ENCODE measurements around the gene MYO1B. TPM values are rescaled to one million over a fixed set of nuclear protein-coding genes. Genes with fewer than 3 reads are reported as not detected.
"Not testable (repeated sequence)": the region's sequence is repeated elsewhere in the genome, so short reads cannot be mapped to it uniquely, and the experiment has no call there.

MYO1B gene
- total RNA-seq, 2 experiments from 2014 or later: 1.6 to 4.3 TPM

DNA sequence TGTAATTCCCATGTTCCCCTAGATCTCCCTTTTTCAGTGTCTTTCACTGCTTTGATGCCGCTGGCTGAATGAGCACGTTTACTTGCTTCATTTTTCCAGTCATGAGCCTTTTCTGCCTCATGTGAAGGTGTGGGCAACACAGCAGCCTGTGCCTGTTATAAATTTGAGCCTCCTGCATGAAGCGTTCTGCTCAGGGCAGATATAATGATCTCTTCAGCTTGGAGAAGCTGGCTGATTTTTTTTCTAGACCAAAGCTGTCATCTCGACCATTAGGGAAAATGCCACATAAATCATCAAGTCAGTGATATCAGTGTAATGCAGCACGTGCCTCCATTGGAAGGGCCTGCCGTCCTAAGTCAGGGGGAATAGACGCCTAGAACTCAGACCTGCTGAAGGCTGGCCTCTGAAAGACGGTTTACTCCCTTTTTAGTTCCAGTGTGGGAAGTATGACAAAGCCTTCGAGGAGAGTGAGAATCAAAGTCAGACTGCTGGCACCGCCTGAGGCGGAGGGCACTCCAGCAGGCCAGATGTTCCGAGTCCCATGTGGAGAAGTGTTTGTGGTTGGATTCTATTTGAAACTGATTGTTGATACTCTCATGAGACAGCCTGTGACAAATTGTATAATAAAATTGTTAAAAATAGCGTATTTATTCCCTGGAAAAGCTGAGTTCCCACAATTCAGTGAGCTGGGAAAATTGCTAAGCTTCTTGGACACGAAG is 196.5 kb downstream of the MYO1B start:
- peaks cover 23% of the 10 kb centered on the region for H3K27me3 Mint-ChIP-seq
- no peak for DNase-seq
- H3K27ac Mint-ChIP-seq: no peak overlapping the region
- no peak overlapping the region for H3K4me3 Mint-ChIP-seq
- H3K4me1 Mint-ChIP-seq: no peaks in the 10 kb centered on the region
- no peak for ATAC-seq
- H3K36me3 Mint-ChIP-seq: no peaks in the 10 kb centered on the region
- CTCF ChIA-PET: no interaction called here
- no peaks in the 10 kb centered on the region for H3K9me3 Mint-ChIP-seq (ENCODE audit: low read depth)

DNA sequence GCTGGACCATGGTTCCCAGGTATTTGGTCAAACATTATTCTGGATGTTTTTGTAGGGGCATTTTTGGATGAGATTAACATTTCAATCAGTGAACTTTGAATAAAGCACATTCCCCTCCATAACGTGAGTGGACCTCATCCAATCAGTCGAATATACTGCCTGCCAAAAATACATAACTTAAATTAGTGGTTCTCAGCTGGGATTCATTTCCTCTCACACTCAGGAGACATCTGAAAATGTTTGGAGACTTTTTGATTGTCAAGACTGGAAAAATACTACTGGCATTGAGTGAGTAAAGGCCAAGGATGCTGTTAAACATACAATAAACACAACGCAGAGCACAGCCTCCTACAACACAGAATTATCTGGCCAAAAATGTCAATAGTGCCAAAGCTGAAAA is 198.2 kb downstream of the MYO1B start:
- no peak overlapping the region for H3K4me3 Mint-ChIP-seq
- DNase-seq: no peak
- peaks cover 22% of the 10 kb centered on the region for H3K27me3 Mint-ChIP-seq
- CTCF ChIA-PET: no interaction called here
- no peak overlapping the region for H3K27ac Mint-ChIP-seq
- H3K9me3 Mint-ChIP-seq (ENCODE audit: low read depth): no peaks in the 10 kb centered on the region
- ATAC-seq: no peak
- no peaks in the 10 kb centered on the region for H3K4me1 Mint-ChIP-seq
- no peaks in the 10 kb centered on the region for H3K36me3 Mint-ChIP-seq

- Mint-ChIP-seq H3K9me3 (ENCODE audit: low read depth) (no peaks in the 10 kb centered on the region), H3K4me3 (no peak overlapping the region), H3K27me3 (peaks cover 30% of the 10 kb centered on the region), H3K36me3 (no peaks in the 10 kb centered on the region), H3K27ac (no peak overlapping the region), H3K4me1 (no peaks in the 10 kb centered on the region)
- CTCF ChIA-PET: no interaction called here
- no peak for ATAC-seq
- DNase-seq: no peak
Observed at GRCh38 chr2:191446910-191447309, 201.7 kb downstream of the MYO1B start.

DNA sequence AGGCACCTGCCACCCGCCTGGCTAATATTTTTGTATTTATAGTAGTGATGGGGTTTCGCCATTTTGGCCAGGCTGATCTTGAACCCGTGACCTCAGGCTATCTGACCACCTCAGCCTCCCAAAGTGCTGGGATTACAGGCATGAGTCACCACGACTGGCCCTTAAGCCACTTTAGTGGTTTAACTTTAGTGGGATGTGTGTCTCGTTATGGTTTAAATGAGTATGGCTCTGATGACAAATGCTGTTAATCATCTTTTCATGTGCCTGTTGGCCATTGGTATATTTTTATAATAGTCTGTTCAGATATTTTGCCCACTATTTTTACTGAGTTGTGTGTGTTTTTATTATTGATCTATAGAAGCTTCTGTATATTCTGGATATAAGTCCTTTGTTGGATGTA is 205.9 kb downstream of the MYO1B start:
- ATAC-seq: no peak
- Mint-ChIP-seq H3K9me3 (ENCODE audit: low read depth) (no peaks in the 10 kb centered on the region), H3K27me3 (peaks cover 22% of the 10 kb centered on the region), H3K4me1 (no peaks in the 10 kb centered on the region), H3K36me3 (no peaks in the 10 kb centered on the region), H3K4me3 (no peak overlapping the region), H3K27ac (no peak overlapping the region)
- CTCF ChIA-PET: no interaction called here
- DNase-seq: no peak

DNA sequence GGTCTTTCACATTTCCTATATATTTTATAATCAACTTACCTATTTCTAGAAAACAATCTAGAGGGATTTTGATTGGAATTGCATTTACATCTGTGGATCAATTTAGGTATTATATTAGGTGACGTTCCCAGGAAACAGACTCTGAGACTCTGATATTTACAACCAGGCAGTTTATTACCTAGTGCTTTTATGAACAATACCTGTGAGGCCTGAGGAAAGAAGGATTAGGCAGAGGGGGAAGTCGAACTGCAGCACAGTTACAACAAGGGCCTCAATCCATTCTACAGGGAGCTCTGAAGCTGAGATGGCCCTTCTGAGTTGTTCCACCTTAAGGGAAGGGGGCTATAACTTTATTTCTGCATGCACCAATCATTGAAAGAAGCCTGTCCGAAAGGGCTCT is 206.9 kb downstream of the MYO1B start:
- CTCF ChIA-PET: no interaction called here
- H3K9me3 Mint-ChIP-seq (ENCODE audit: low read depth): no peaks in the 10 kb centered on the region
- no peak overlapping the region for H3K4me3 Mint-ChIP-seq
- no peaks in the 10 kb centered on the region for H3K36me3 Mint-ChIP-seq
- peaks cover 19% of the 10 kb centered on the region for H3K27me3 Mint-ChIP-seq
- DNase-seq (no peak), ATAC-seq (no peak)
- H3K4me1 Mint-ChIP-seq: no peaks in the 10 kb centered on the region
- H3K27ac Mint-ChIP-seq: no peak overlapping the region

- peaks cover 20% of the 10 kb centered on the region for H3K27me3 Mint-ChIP-seq
- H3K4me1 Mint-ChIP-seq: no peaks in the 10 kb centered on the region
- DNase-seq: no peak
- no peak overlapping the region for H3K27ac Mint-ChIP-seq
- H3K9me3 Mint-ChIP-seq (ENCODE audit: low read depth): no peaks in the 10 kb centered on the region
- no peak for ATAC-seq
- no peaks in the 10 kb centered on the region for H3K36me3 Mint-ChIP-seq
- CTCF ChIA-PET: no interaction called here
- H3K4me3 Mint-ChIP-seq: no peak overlapping the region
Observed at GRCh38 chr2:191453761-191454160, 208.6 kb downstream of the MYO1B start.

DNA sequence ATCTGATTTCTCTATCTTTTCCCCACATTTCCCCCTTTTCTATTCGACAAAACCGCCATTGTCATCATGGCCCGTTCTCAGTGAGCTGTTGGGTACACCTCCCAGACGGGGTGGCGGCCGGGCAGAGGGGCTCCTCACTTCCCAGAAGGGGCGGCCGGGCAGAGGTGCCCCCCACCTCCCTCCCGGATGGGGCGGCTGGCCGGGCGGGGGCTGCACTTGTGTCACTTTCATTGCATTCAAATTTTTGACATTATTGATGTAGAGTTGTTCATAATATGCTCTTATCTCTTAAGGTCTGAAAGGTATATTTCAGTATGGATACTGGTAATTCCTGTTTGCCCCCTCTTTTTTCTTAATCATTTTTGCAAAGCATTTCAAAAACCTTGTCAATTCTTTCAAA is 211.3 kb downstream of the MYO1B start:
- H3K36me3 Mint-ChIP-seq; ATAC-seq; DNase-seq; CTCF ChIA-PET; H3K27ac Mint-ChIP-seq; H3K4me1 Mint-ChIP-seq; H3K9me3 Mint-ChIP-seq (ENCODE audit: low read depth); H3K4me3 Mint-ChIP-seq: not testable (repeated sequence)
- peaks cover 17% of the 10 kb centered on the region for H3K27me3 Mint-ChIP-seq

GRCh38 chr2:191459158-191459557 is 214.0 kb downstream of the MYO1B start:
- peaks cover 15% of the 10 kb centered on the region for H3K27me3 Mint-ChIP-seq
- ATAC-seq: no peak

GRCh38 chr2:191462370-191462769 is 217.2 kb downstream of the MYO1B start:
- ATAC-seq (no peak), DNase-seq (no peak)
- peaks cover 15% of the 10 kb centered on the region for H3K27me3 Mint-ChIP-seq
- H3K27ac Mint-ChIP-seq: no peak overlapping the region
- H3K4me3 Mint-ChIP-seq: no peak overlapping the region
- no peaks in the 10 kb centered on the region for H3K9me3 Mint-ChIP-seq (ENCODE audit: low read depth)
- CTCF ChIA-PET: no interaction called here
- H3K36me3 Mint-ChIP-seq: no peaks in the 10 kb centered on the region
- H3K4me1 Mint-ChIP-seq: no peaks in the 10 kb centered on the region

More at GRCh38 chr2:191459158-191459557, 214.0 kb downstream of the MYO1B start:
- DNase-seq: no peak
- H3K36me3 Mint-ChIP-seq: no peaks in the 10 kb centered on the region
- no peak overlapping the region for H3K27ac Mint-ChIP-seq
- no peaks in the 10 kb centered on the region for H3K4me1 Mint-ChIP-seq
- CTCF ChIA-PET: no interaction called here
- H3K9me3 Mint-ChIP-seq (ENCODE audit: low read depth): no peaks in the 10 kb centered on the region
- H3K4me3 Mint-ChIP-seq: no peak overlapping the region

DNA sequence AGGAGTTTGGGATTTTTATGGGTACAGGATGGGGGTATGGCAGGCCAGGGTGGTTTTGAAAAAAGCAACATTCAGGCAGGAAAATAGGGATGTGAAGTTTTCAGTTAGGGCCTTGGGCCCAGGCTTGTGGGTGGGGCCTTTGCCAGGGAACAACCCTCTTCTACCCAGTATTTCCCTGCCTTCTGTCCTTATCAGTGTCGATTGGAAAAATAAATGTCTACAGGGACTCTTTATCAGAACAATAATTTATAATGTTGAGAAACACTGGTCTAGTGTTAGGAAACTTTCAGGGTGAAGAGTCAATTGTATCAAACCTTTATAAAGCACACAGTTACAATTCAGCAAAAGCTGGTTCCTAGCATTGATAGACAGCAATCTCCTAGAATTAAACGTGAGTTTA is 218.6 kb downstream of the MYO1B start:
- H3K9me3 Mint-ChIP-seq (ENCODE audit: low read depth): no peaks in the 10 kb centered on the region
- ATAC-seq: no peak
- CTCF ChIA-PET: no interaction called here

DNA sequence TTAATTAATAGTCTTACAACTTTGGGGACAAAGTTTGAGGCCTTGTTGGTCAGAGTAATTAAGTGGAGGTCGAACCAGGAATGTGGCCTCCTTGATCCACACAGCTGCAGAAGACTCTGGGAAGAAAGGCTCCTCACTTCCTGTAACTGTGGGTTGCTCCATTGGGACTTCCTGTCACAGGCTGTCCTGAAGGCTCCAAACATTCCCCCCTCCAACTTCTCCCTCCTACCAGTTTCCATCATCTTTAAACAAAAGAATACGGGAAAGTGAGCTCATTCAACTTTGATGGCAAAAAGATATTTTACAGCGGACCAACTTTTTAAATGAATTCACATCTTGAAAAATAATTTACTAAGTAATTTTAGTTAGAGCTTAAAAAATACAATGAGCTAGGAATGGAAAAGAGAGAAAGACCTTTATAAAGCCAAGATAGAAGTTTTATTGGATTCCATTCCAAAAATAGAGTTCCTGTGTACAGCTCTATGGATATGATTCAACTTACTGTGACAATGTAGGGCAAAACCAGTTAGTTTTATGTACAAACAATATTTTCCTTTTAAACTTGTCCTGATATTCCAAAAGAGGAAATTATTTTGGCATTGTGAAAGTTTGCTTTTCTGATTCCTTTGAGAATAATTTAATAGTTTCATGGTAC is 220.7 kb downstream of the MYO1B start:
- CTCF ChIA-PET: no interaction called here
- Mint-ChIP-seq H3K4me3 (no peak overlapping the region), H3K4me1 (no peaks in the 10 kb centered on the region), H3K27ac (no peak overlapping the region), H3K36me3 (no peaks in the 10 kb centered on the region), H3K9me3 (ENCODE audit: low read depth) (no peaks in the 10 kb centered on the region), H3K27me3 (no peaks in the 10 kb centered on the region)
- ATAC-seq: no peak
- DNase-seq: no peak

More for the DNA sequence above, 218.6 kb downstream of the MYO1B start:
- DNase-seq: no peak
- Mint-ChIP-seq H3K27me3 (peaks cover 8% of the 10 kb centered on the region), H3K4me1 (no peaks in the 10 kb centered on the region), H3K36me3 (no peaks in the 10 kb centered on the region), H3K4me3 (no peak overlapping the region), H3K27ac (no peak overlapping the region)

GRCh38 chr2:191467113-191467512 is 221.9 kb downstream of the MYO1B start:
- Mint-ChIP-seq H3K27me3 (no peaks in the 10 kb centered on the region), H3K36me3 (no peaks in the 10 kb centered on the region), H3K4me3 (no peak overlapping the region), H3K4me1 (no peaks in the 10 kb centered on the region), H3K9me3 (ENCODE audit: low read depth) (no peaks in the 10 kb centered on the region), H3K27ac (no peak overlapping the region)
- CTCF ChIA-PET: no interaction called here
- ATAC-seq (no peak), DNase-seq (no peak)

DNA sequence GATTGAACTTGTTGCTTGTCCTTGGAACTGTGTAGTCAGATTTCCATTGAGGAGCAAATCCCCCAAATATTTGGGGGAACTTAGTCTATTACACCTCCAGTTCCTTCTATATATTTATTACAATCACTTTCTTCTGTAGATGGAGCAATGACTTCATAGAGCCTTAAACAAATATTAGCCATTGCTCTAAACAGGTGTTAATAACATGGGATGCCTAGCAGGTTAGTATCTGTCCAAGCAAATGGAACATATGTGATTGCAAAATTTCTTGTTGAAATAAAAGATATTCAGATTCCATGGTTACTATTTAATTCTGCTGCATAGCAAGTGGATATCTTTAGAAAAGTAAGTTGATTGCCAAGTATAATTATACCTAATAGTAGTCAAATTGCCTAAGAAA is 225.1 kb downstream of the MYO1B start:
- no peaks in the 10 kb centered on the region for H3K27me3 Mint-ChIP-seq
- no peak for ATAC-seq
- CTCF ChIA-PET: no interaction called here

GRCh38 chr2:191474464-191474863 is 229.3 kb downstream of the MYO1B start:
- ATAC-seq (no peak), DNase-seq (no peak)
- no peaks in the 10 kb centered on the region for H3K4me1 Mint-ChIP-seq
- no peak overlapping the region for H3K4me3 Mint-ChIP-seq
- CTCF ChIA-PET: no interaction called here
- H3K27ac Mint-ChIP-seq: no peak overlapping the region
- H3K27me3 Mint-ChIP-seq: peaks cover 5% of the 10 kb centered on the region
- no peaks in the 10 kb centered on the region for H3K36me3 Mint-ChIP-seq
- no peaks in the 10 kb centered on the region for H3K9me3 Mint-ChIP-seq (ENCODE audit: low read depth)

More for the DNA sequence above, 225.1 kb downstream of the MYO1B start:
- Mint-ChIP-seq H3K4me3 (no peak overlapping the region), H3K9me3 (ENCODE audit: low read depth) (no peaks in the 10 kb centered on the region), H3K36me3 (no peaks in the 10 kb centered on the region), H3K4me1 (no peaks in the 10 kb centered on the region), H3K27ac (no peak overlapping the region)
- DNase-seq: no peak

Measured in activated CD8-positive, alpha-beta memory T cell treated with anti-CD3 and anti-CD28 coated beads, Interleukin-2, amount 10 ng/mL, durations not matched to agents 7 days and 5 days (primary cell).